ENCODE results near the gene SMIM28. TPM values are rescaled to one million over a fixed set of nuclear protein-coding genes. Genes with fewer than 3 reads are reported as not detected.

The SMIM28 gene
- total RNA-seq: not detected

GRCh38 chr6:138377844-138378243 is at the start of gene SMIM28:
Gene SMIM28, plus strand, starts transcription at chr6:138377905. Its CDS starts 168 bp downstream, at chr6:138378073.
- DNase-seq (no peak), ATAC-seq (no peak)
- no peaks in the 10 kb centered on the region for H3K36me3 Mint-ChIP-seq (ENCODE audit: insufficient read depth)
- H3K4me3 Mint-ChIP-seq: no peak within 1 kb of the TSS
- no peaks in the 10 kb centered on the region for H3K4me1 Mint-ChIP-seq (ENCODE audit: low read depth)
- H3K9me3 Mint-ChIP-seq: no peaks in the 10 kb centered on the region
- peaks cover 1% of the 10 kb centered on the region for H3K27me3 Mint-ChIP-seq (ENCODE audit: low read depth)

- H3K9me3 Mint-ChIP-seq: no peaks in the 10 kb centered on the region
- H3K36me3 Mint-ChIP-seq (ENCODE audit: insufficient read depth): no peaks in the 10 kb centered on the region
- H3K4me3 Mint-ChIP-seq: no peak overlapping the region
- DNase-seq (no peak), ATAC-seq (no peak)
- H3K4me1 Mint-ChIP-seq (ENCODE audit: low read depth): no peaks in the 10 kb centered on the region
- peaks cover 6% of the 10 kb centered on the region for H3K27me3 Mint-ChIP-seq (ENCODE audit: low read depth)
Measured at GRCh38 chr6:138328210-138328609, 49.5 kb upstream of the SMIM28 start.

DNA sequence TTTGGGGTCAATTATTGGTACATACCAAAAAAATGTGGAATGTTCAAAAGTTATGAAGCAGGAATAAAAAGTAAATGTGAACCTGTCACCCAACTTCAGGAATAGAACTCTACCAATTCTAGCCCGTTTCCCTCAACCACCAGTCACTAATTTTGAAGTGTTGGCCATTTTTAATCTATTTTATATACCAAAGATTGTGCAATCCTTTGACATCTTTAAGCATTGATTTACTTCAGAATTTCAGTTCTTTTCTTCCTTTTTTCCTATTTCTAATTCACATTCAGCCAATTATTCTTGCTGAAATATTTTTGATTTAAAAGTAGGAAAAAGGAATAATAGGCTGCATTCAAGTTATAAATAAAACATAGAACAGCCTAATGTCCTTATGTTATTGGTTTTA is 46.9 kb upstream of the SMIM28 start:
- H3K27me3 Mint-ChIP-seq (ENCODE audit: low read depth): peaks cover 3% of the 10 kb centered on the region
- H3K36me3 Mint-ChIP-seq (ENCODE audit: insufficient read depth): no peaks in the 10 kb centered on the region
- ATAC-seq: no peak
- no peak overlapping the region for H3K4me3 Mint-ChIP-seq
- no peaks in the 10 kb centered on the region for H3K4me1 Mint-ChIP-seq (ENCODE audit: low read depth)
- H3K9me3 Mint-ChIP-seq: no peaks in the 10 kb centered on the region
- DNase-seq: no peak

GRCh38 chr6:138331444-138331843 is 46.3 kb upstream of the SMIM28 start:
- H3K27me3 Mint-ChIP-seq (ENCODE audit: low read depth): peaks cover 9% of the 10 kb centered on the region
- H3K4me3 Mint-ChIP-seq: no peak overlapping the region
- no peaks in the 10 kb centered on the region for H3K36me3 Mint-ChIP-seq (ENCODE audit: insufficient read depth)
- no peak for ATAC-seq
- no peaks in the 10 kb centered on the region for H3K4me1 Mint-ChIP-seq (ENCODE audit: low read depth)
- no peaks in the 10 kb centered on the region for H3K9me3 Mint-ChIP-seq
- DNase-seq: no peak

DNA sequence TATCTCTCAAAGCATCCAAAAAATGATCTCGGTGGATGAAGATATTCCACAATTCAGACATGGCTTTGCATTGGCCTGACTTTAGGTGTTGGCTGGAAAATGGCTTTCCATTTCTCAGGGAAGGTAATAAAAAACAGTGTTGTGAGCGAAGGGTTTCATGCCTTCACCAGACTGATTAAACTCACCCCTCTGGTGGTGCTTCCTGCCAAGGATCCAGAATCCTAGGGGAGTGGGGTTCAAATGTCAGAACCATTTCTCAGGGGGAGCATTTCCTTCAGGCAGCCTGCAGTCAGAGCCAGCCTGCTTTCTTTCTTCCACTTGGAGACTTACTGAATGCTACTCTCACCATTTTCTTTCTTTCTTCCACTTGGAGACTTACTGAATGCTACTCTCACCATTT is 45.7 kb upstream of the SMIM28 start:
- H3K36me3 Mint-ChIP-seq (ENCODE audit: insufficient read depth): no peaks in the 10 kb centered on the region
- ATAC-seq: no peak
- H3K4me1 Mint-ChIP-seq (ENCODE audit: low read depth): no peaks in the 10 kb centered on the region
- peaks cover 9% of the 10 kb centered on the region for H3K27me3 Mint-ChIP-seq (ENCODE audit: low read depth)
- H3K9me3 Mint-ChIP-seq: no peaks in the 10 kb centered on the region
- no peak overlapping the region for H3K4me3 Mint-ChIP-seq
- DNase-seq: no peak

- DNase-seq: no peak
- Mint-ChIP-seq H3K36me3 (ENCODE audit: insufficient read depth) (no peaks in the 10 kb centered on the region), H3K4me3 (no peak overlapping the region), H3K9me3 (no peaks in the 10 kb centered on the region), H3K27me3 (ENCODE audit: low read depth) (peaks cover 9% of the 10 kb centered on the region), H3K4me1 (ENCODE audit: low read depth) (no peaks in the 10 kb centered on the region)
- no peak for ATAC-seq
Measured at GRCh38 chr6:138334000-138334399, 43.7 kb upstream of the SMIM28 start.

DNA sequence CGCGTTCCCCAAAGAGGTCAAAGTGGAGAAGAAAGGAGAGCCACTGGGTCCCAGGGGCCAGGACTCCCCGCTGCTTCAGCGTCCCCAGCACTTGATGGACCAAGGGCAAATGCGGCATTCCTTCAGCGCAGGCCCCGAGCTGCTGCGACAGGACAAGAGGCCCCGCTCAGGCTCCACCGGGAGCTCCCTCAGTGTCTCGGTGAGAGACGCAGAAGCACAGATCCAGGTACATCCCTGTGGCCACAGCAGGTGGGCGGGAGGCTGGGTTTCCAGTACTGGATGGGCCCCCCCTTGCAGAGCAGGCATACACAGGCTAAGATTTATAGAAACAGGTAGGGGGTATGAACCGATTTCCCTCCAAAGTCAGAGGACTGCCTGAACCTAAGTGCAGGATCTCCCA is 42.7 kb upstream of the SMIM28 start:
- Mint-ChIP-seq H3K27me3 (ENCODE audit: low read depth) (peaks cover 9% of the 10 kb centered on the region), H3K9me3 (no peaks in the 10 kb centered on the region), H3K4me3 (no peak overlapping the region), H3K36me3 (ENCODE audit: insufficient read depth) (no peaks in the 10 kb centered on the region), H3K4me1 (ENCODE audit: low read depth) (no peaks in the 10 kb centered on the region)
- DNase-seq (no peak), ATAC-seq (no peak)

- H3K36me3 Mint-ChIP-seq (ENCODE audit: insufficient read depth): no peaks in the 10 kb centered on the region
- H3K9me3 Mint-ChIP-seq: no peaks in the 10 kb centered on the region
- H3K4me3 Mint-ChIP-seq: no peak overlapping the region
- peaks cover 7% of the 10 kb centered on the region for H3K27me3 Mint-ChIP-seq (ENCODE audit: low read depth)
- ATAC-seq (no peak), DNase-seq (no peak)
- H3K4me1 Mint-ChIP-seq (ENCODE audit: low read depth): no peaks in the 10 kb centered on the region
Measured at GRCh38 chr6:138336221-138336620, 41.5 kb upstream of the SMIM28 start.

- DNase-seq (no peak), ATAC-seq (no peak)
- Mint-ChIP-seq H3K4me3 (no peak overlapping the region), H3K4me1 (ENCODE audit: low read depth) (no peaks in the 10 kb centered on the region), H3K36me3 (ENCODE audit: insufficient read depth) (no peaks in the 10 kb centered on the region), H3K9me3 (no peaks in the 10 kb centered on the region), H3K27me3 (ENCODE audit: low read depth) (peaks cover 7% of the 10 kb centered on the region)
Measured at GRCh38 chr6:138337076-138337475, 40.6 kb upstream of the SMIM28 start.

DNA sequence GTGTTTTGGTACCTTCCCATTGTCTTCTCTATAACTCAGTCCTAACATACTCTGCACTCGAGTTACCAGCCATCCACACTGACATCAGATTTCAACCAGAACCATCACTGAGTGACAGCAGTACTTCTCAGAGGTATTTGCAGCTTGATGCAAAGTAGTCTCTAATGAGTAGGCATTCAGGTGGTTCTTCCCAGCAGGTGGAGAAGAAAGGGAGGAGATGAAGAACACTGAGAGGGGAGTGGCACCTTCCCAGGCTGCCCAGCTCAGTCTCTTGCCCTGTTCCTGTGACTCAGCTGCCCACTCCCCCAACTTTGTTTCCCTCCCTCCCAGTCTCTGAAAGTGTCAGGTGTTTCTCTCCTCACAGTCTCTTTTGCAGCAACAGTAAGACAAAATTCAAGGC is 38.7 kb upstream of the SMIM28 start:
- ATAC-seq: no peak
- Mint-ChIP-seq H3K9me3 (no peaks in the 10 kb centered on the region), H3K4me1 (ENCODE audit: low read depth) (no peaks in the 10 kb centered on the region), H3K4me3 (no peak overlapping the region), H3K27me3 (ENCODE audit: low read depth) (peaks cover 12% of the 10 kb centered on the region), H3K36me3 (ENCODE audit: insufficient read depth) (no peaks in the 10 kb centered on the region)
- no peak for DNase-seq

- H3K36me3 Mint-ChIP-seq (ENCODE audit: insufficient read depth): no peaks in the 10 kb centered on the region
Measured at GRCh38 chr6:138341176-138341575, 36.5 kb upstream of the SMIM28 start.

DNA sequence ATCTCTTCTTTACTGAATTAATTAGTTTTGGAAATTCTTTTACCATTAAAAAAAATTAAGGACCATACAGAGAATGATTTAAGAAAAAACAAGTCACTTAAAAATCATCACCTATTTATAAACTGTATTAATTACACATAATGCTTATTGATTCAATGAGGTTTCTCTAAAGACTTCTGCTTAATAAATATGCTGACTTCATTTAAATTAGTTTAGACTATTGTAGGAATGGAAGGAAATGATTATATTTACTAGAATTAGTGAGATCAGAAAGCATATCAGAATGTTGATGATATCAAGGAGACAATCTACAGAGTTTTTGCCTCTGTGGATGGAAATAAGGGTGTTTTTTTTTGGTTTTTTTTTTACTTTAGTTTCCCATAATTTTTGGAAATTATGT is 34.6 kb upstream of the SMIM28 start:
- ATAC-seq: no peak
- no peaks in the 10 kb centered on the region for H3K4me1 Mint-ChIP-seq (ENCODE audit: low read depth)
- no peaks in the 10 kb centered on the region for H3K36me3 Mint-ChIP-seq (ENCODE audit: insufficient read depth)
- peaks cover 9% of the 10 kb centered on the region for H3K27me3 Mint-ChIP-seq (ENCODE audit: low read depth)
- DNase-seq: no peak
- no peak overlapping the region for H3K4me3 Mint-ChIP-seq
- H3K9me3 Mint-ChIP-seq: no peaks in the 10 kb centered on the region

More at GRCh38 chr6:138341176-138341575, 36.5 kb upstream of the SMIM28 start:
- Mint-ChIP-seq H3K4me3 (no peak overlapping the region), H3K27me3 (ENCODE audit: low read depth) (peaks cover 8% of the 10 kb centered on the region), H3K4me1 (ENCODE audit: low read depth) (no peaks in the 10 kb centered on the region), H3K9me3 (no peaks in the 10 kb centered on the region)
- ATAC-seq (no peak), DNase-seq (no peak)

- Mint-ChIP-seq H3K36me3 (ENCODE audit: insufficient read depth) (no peaks in the 10 kb centered on the region), H3K9me3 (no peaks in the 10 kb centered on the region), H3K4me3 (no peak overlapping the region), H3K4me1 (ENCODE audit: low read depth) (no peaks in the 10 kb centered on the region), H3K27me3 (ENCODE audit: low read depth) (peaks cover 11% of the 10 kb centered on the region)
- DNase-seq (no peak), ATAC-seq (no peak)
Measured at GRCh38 chr6:138345565-138346285, 32.0 kb upstream of the SMIM28 start.

- ATAC-seq: no peak
- H3K9me3 Mint-ChIP-seq: no peaks in the 10 kb centered on the region
- peaks cover 11% of the 10 kb centered on the region for H3K27me3 Mint-ChIP-seq (ENCODE audit: low read depth)
- no peaks in the 10 kb centered on the region for H3K4me1 Mint-ChIP-seq (ENCODE audit: low read depth)
- no peak for DNase-seq
- H3K36me3 Mint-ChIP-seq (ENCODE audit: insufficient read depth): no peaks in the 10 kb centered on the region
- H3K4me3 Mint-ChIP-seq: no peak overlapping the region
Measured at GRCh38 chr6:138346302-138347195, 31.2 kb upstream of the SMIM28 start.

DNA sequence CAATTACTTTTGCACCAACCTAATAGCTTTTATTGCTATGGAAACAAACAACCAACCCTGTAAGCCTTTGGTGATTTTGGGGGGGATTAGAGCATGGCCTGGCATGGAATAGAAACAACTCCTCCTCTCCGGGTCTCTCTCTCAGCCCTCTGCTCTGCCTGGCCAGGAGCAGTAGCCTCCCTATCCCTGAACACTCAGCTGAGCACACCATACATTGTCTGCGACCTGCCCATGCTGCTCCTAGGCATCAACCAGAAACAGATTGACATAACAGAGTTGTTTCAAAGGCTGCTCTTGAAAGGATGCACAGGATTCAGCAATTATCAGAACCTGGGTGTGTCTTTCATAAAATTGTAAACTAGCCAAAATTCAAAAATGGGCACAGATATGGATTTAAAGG is 29.8 kb upstream of the SMIM28 start:
- Mint-ChIP-seq H3K36me3 (ENCODE audit: insufficient read depth) (no peaks in the 10 kb centered on the region), H3K27me3 (ENCODE audit: low read depth) (peaks cover 10% of the 10 kb centered on the region), H3K4me1 (ENCODE audit: low read depth) (no peaks in the 10 kb centered on the region), H3K9me3 (no peaks in the 10 kb centered on the region), H3K4me3 (no peak overlapping the region)
- ATAC-seq: no peak
- DNase-seq: no peak
